Type B pancreatic cell (in vitro differentiated cells): Measurements from ENCODE around the gene SLC4A4. TPM values are rescaled to one million over a fixed set of nuclear protein-coding genes. Genes with fewer than 3 reads are reported as not detected.
A peak's percentile ranks its signal among the peaks of the same experiment; 100 is the strongest.

Experiments
- DNase-seq: peaks from one replicate; pipeline ENCODE4 v3.0.0; 2021; ENCODE audit warnings: mixed read lengths; ENCODE audit not compliant: unreplicated experiment; ENCODE audit errors: extremely low spot score
- H3K27ac Mint-ChIP-seq: 2 replicates; pipeline ENCODE4 v1.8.0; 2021; ENCODE audit warnings: mild to moderate bottlenecking, mixed read lengths
- H3K27me3 Mint-ChIP-seq: 2 replicates; pipeline ENCODE4 v1.8.0; 2021; ENCODE audit warnings: mixed read lengths
- H3K36me3 Mint-ChIP-seq: 2 replicates; pipeline ENCODE4 v1.8.0; 2021; ENCODE audit warnings: mixed read lengths
- H3K4me1 Mint-ChIP-seq: one replicate; pipeline ENCODE4 v1.8.0; 2021; ENCODE audit warnings: mixed read lengths; ENCODE audit not compliant: unreplicated experiment
- H3K4me3 Mint-ChIP-seq: 2 replicates; pipeline ENCODE4 v1.8.0; 2021; ENCODE audit warnings: mild to moderate bottlenecking, mixed read lengths
- H3K9me3 Mint-ChIP-seq: 2 replicates; pipeline ENCODE4 v1.8.0; 2021; ENCODE audit warnings: mixed read lengths
- total RNA-seq: library from RNA; stranded (reverse); gene quantifications from 2 replicates; pipeline ENCODE4 v1.2.1, GENCODE V29; 2021; ENCODE audit warnings: low replicate concordance
- TF ChIP-seq, protein P1 (sequence below): fragments of 200-600 bp; sonication (generic); conservative IDR thresholded peaks from 2 replicates; pipeline ENCODE4 v1.5.0; 2021; ENCODE audit warnings: antibody characterized with exemption, mild to moderate bottlenecking

The SLC4A4 gene
- total RNA-seq, 1 donor from 2014 or later, result 27.2 TPM

- peak overlapping the region; percentile 49 for H3K4me3 Mint-ChIP-seq
- H3K27me3 Mint-ChIP-seq, result peaks cover 3% of the 10 kb centered on the region
- peaks cover 4% of the 10 kb centered on the region for H3K36me3 Mint-ChIP-seq
- DNase-seq, result no peak
- H3K27ac Mint-ChIP-seq, result peak overlapping the region; percentile 63
- H3K9me3 Mint-ChIP-seq, result peaks cover 16% of the 10 kb centered on the region
- H3K4me1 Mint-ChIP-seq, result peaks cover 5% of the 10 kb centered on the region
- TF ChIP-seq, protein P1, sequence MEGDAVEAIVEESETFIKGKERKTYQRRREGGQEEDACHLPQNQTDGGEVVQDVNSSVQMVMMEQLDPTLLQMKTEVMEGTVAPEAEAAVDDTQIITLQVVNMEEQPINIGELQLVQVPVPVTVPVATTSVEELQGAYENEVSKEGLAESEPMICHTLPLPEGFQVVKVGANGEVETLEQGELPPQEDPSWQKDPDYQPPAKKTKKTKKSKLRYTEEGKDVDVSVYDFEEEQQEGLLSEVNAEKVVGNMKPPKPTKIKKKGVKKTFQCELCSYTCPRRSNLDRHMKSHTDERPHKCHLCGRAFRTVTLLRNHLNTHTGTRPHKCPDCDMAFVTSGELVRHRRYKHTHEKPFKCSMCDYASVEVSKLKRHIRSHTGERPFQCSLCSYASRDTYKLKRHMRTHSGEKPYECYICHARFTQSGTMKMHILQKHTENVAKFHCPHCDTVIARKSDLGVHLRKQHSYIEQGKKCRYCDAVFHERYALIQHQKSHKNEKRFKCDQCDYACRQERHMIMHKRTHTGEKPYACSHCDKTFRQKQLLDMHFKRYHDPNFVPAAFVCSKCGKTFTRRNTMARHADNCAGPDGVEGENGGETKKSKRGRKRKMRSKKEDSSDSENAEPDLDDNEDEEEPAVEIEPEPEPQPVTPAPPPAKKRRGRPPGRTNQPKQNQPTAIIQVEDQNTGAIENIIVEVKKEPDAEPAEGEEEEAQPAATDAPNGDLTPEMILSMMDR, result no peak
Observed at GRCh38 chr4:71607780-71608677, 269.2 kb downstream of the SLC4A4 start.

GRCh38 chr4:71608678-71609071, 269.9 kb downstream of the SLC4A4 start:
- peaks cover 4% of the 10 kb centered on the region for H3K36me3 Mint-ChIP-seq
- TF ChIP-seq, protein P1, result no peak
- peaks cover 5% of the 10 kb centered on the region for H3K4me1 Mint-ChIP-seq
- peak overlapping the region; percentile 49 for H3K4me3 Mint-ChIP-seq
- H3K27ac Mint-ChIP-seq, result peak overlapping the region; percentile 63
- H3K27me3 Mint-ChIP-seq, result peaks cover 3% of the 10 kb centered on the region
- DNase-seq, result no peak
- peaks cover 16% of the 10 kb centered on the region for H3K9me3 Mint-ChIP-seq

- Mint-ChIP-seq H3K4me3 (no peak overlapping the region), H3K27me3 (peaks cover 3% of the 10 kb centered on the region), H3K27ac (no peak overlapping the region), H3K36me3 (peaks cover 4% of the 10 kb centered on the region), H3K4me1 (peaks cover 5% of the 10 kb centered on the region), H3K9me3 (peaks cover 16% of the 10 kb centered on the region)
- DNase-seq, result no peak
- TF ChIP-seq, protein P1, result no peak
Observed at GRCh38 chr4:71609167-71609566, 270.3 kb downstream of the SLC4A4 start.

GRCh38 chr4:71609651-71610050, 270.8 kb downstream of the SLC4A4 start:
- Mint-ChIP-seq H3K4me1 (peaks cover 5% of the 10 kb centered on the region), H3K27ac (no peak overlapping the region)

DNA sequence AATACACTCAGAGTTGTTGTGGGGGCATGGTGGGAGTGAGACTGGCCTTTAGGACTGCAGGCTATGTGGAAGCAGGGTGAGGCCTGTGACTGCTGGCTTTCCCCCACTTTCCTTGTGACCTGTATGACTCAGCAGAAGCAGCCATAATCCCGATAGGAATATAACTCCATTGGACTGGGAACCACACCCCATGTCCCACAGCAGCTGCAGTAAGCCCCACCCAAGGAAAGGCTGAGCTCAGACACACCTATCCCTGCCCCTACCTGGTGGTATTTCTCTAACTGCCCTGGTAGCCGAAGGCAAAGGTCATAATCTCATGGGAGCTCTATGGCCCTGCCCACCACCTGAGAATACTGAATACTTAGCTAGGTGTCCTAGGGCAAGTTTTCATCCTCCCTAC, 275.8 kb downstream of the SLC4A4 start:
- Mint-ChIP-seq H3K4me1 (no peaks in the 10 kb centered on the region), H3K27me3 (no peaks in the 10 kb centered on the region), H3K27ac (no peak overlapping the region), H3K36me3 (no peaks in the 10 kb centered on the region), H3K9me3 (no peaks in the 10 kb centered on the region), H3K4me3 (no peak overlapping the region)
- TF ChIP-seq, protein P1, result no peak
- no peak for DNase-seq

More at GRCh38 chr4:71609651-71610050, 270.8 kb downstream of the SLC4A4 start:
- H3K36me3 Mint-ChIP-seq, result peaks cover 4% of the 10 kb centered on the region
- TF ChIP-seq, protein P1, result no peak
- H3K27me3 Mint-ChIP-seq, result peaks cover 3% of the 10 kb centered on the region
- DNase-seq, result no peak
- H3K4me3 Mint-ChIP-seq, result no peak overlapping the region
- peaks cover 16% of the 10 kb centered on the region for H3K9me3 Mint-ChIP-seq
